Skeletal muscle satellite cell (primary cell): ENCODE results near the gene NXPH3. TPM values are rescaled to one million over a fixed set of nuclear protein-coding genes. Genes with fewer than 3 reads are reported as not detected.
A peak's percentile ranks its signal among the peaks of the same experiment; 100 is the strongest.

Experiments
- H3K27me3 ChIP-seq: 2 replicates; pipeline ENCODE4 v1.7.0; 2013; ENCODE audit warnings: low read length; ENCODE audit not compliant: control insufficient read depth, insufficient read depth
- H3K36me3 ChIP-seq: 2 replicates; pipeline ENCODE4 v1.7.0; 2013; ENCODE audit warnings: mild to moderate bottlenecking, control low read depth, low read length; ENCODE audit not compliant: insufficient read depth
- H3K4me1 ChIP-seq: 2 replicates; pipeline ENCODE4 v1.7.0; 2013; ENCODE audit warnings: low read length; ENCODE audit not compliant: control insufficient read depth, insufficient read depth
- H3K4me2 ChIP-seq: 2 replicates; pipeline ENCODE4 v1.7.0; 2013; ENCODE audit warnings: mild to moderate bottlenecking, low read length
- H3K4me3 ChIP-seq: 2 replicates; pipeline ENCODE4 v1.7.0; 2013; ENCODE audit warnings: low read length
- H3K9ac ChIP-seq: 2 replicates; pipeline ENCODE4 v1.7.0; 2013; ENCODE audit warnings: mild to moderate bottlenecking, low read depth, low read length, moderate library complexity
- H3K9me3 ChIP-seq: replicated peaks from 2 replicates; pipeline ENCODE4 v1.7.0; 2013; ENCODE audit warnings: mild to moderate bottlenecking, control low read depth, low read length
- total RNA-seq: library from RNA; depleted of rRNA; stranded (reverse); fragments of >200 nt; gene quantifications from 2 replicates; pipeline ENCODE4 v1.2.3, GENCODE V29; 2012; rRNA removed

NXPH3 gene
- under 0.01 TPM in 1 of 2 replicates, not detected in the other for total RNA-seq

- Histone ChIP-seq H3K4me2 (peak within 1 kb of the TSS; percentile 99), H3K27me3 (peaks cover 55% of the 10 kb centered on the region), H3K36me3 (no peaks in the 10 kb centered on the region), H3K9me3 (no peaks in the 10 kb centered on the region), H3K9ac (peak within 1 kb of the TSS; percentile 56), H3K4me3 (peak within 1 kb of the TSS; percentile 76), H3K4me1 (peaks cover 28% of the 10 kb centered on the region)
Measured at GRCh38 chr17:49575679-49576087, at the start of gene NXPH3. TSS of gene NXPH3 (plus strand) at chr17:49575871. CDS start at chr17:49576220, 349 bp downstream.

- Histone ChIP-seq H3K9me3 (no peaks in the 10 kb centered on the region), H3K36me3 (no peaks in the 10 kb centered on the region), H3K27me3 (peaks cover 67% of the 10 kb centered on the region), H3K4me2 (no peak overlapping the region), H3K4me1 (no peaks in the 10 kb centered on the region), H3K9ac (no peak overlapping the region), H3K4me3 (no peak overlapping the region)
Measured at GRCh38 chr17:49527927-49528651, 47.6 kb upstream of the NXPH3 start.

- no peak overlapping the region for H3K4me3 ChIP-seq
- H3K9me3 ChIP-seq = no peaks in the 10 kb centered on the region
- no peaks in the 10 kb centered on the region for H3K4me1 ChIP-seq
- no peak overlapping the region for H3K4me2 ChIP-seq
- peaks cover 72% of the 10 kb centered on the region for H3K27me3 ChIP-seq
- no peak overlapping the region for H3K9ac ChIP-seq
- H3K36me3 ChIP-seq = no peaks in the 10 kb centered on the region
Measured at GRCh38 chr17:49528966-49529365, 46.7 kb upstream of the NXPH3 start.

- no peaks in the 10 kb centered on the region for H3K36me3 ChIP-seq
- H3K27me3 ChIP-seq = peaks cover 74% of the 10 kb centered on the region
- H3K4me3 ChIP-seq = no peak overlapping the region
Measured at GRCh38 chr17:49530118-49530517, 45.6 kb upstream of the NXPH3 start.

GRCh38 chr17:49543860-49544259 is 31.8 kb upstream of the NXPH3 start:
- peaks cover 28% of the 10 kb centered on the region for H3K27me3 ChIP-seq
- no peak overlapping the region for H3K4me2 ChIP-seq
- H3K36me3 ChIP-seq = no peaks in the 10 kb centered on the region
- no peak overlapping the region for H3K4me3 ChIP-seq
- H3K4me1 ChIP-seq = no peaks in the 10 kb centered on the region
- H3K9ac ChIP-seq = no peak overlapping the region
- H3K9me3 ChIP-seq = no peaks in the 10 kb centered on the region

More at GRCh38 chr17:49530118-49530517, 45.6 kb upstream of the NXPH3 start:
- Histone ChIP-seq H3K9me3 (no peaks in the 10 kb centered on the region), H3K4me2 (no peak overlapping the region), H3K4me1 (no peaks in the 10 kb centered on the region), H3K9ac (no peak overlapping the region)

GRCh38 chr17:49545007-49545660 is 30.5 kb upstream of the NXPH3 start:
- no peak overlapping the region for H3K4me2 ChIP-seq
- H3K4me1 ChIP-seq = no peaks in the 10 kb centered on the region
- H3K27me3 ChIP-seq = peaks cover 34% of the 10 kb centered on the region
- H3K9me3 ChIP-seq = no peaks in the 10 kb centered on the region
- H3K9ac ChIP-seq = no peak overlapping the region
- no peaks in the 10 kb centered on the region for H3K36me3 ChIP-seq
- H3K4me3 ChIP-seq = no peak overlapping the region

GRCh38 chr17:49545806-49546545 is 29.7 kb upstream of the NXPH3 start:
- no peaks in the 10 kb centered on the region for H3K9me3 ChIP-seq
- H3K4me2 ChIP-seq = no peak overlapping the region
- peaks cover 34% of the 10 kb centered on the region for H3K27me3 ChIP-seq
- H3K4me1 ChIP-seq = no peaks in the 10 kb centered on the region
- H3K9ac ChIP-seq = no peak overlapping the region
- H3K4me3 ChIP-seq = no peak overlapping the region
- no peaks in the 10 kb centered on the region for H3K36me3 ChIP-seq

GRCh38 chr17:49546546-49547535 is 28.8 kb upstream of the NXPH3 start:
- Histone ChIP-seq H3K4me2 (no peak overlapping the region), H3K27me3 (peaks cover 33% of the 10 kb centered on the region), H3K9me3 (no peaks in the 10 kb centered on the region), H3K36me3 (no peaks in the 10 kb centered on the region), H3K4me1 (peaks cover under 1% of the 10 kb centered on the region), H3K4me3 (no peak overlapping the region), H3K9ac (no peak overlapping the region)

GRCh38 chr17:49547566-49547965 is 28.1 kb upstream of the NXPH3 start:
- peaks cover 31% of the 10 kb centered on the region for H3K27me3 ChIP-seq
- H3K36me3 ChIP-seq = no peaks in the 10 kb centered on the region
- H3K9ac ChIP-seq = no peak overlapping the region
- no peaks in the 10 kb centered on the region for H3K9me3 ChIP-seq
- H3K4me3 ChIP-seq = no peak overlapping the region
- H3K4me1 ChIP-seq = peaks cover 7% of the 10 kb centered on the region
- H3K4me2 ChIP-seq = no peak overlapping the region

GRCh38 chr17:49548051-49548505 is 27.6 kb upstream of the NXPH3 start:
- Histone ChIP-seq H3K36me3 (no peaks in the 10 kb centered on the region), H3K27me3 (peaks cover 31% of the 10 kb centered on the region), H3K4me2 (no peak overlapping the region), H3K9ac (no peak overlapping the region), H3K4me3 (no peak overlapping the region), H3K9me3 (no peaks in the 10 kb centered on the region), H3K4me1 (peaks cover 7% of the 10 kb centered on the region)
